Liver (tissue), 9 donors: Measurements from ENCODE around the gene ZNF723. TPM values are rescaled to one million over a fixed set of nuclear protein-coding genes. Genes with fewer than 3 reads are reported as not detected.
A peak's percentile ranks its signal among the peaks of the same experiment; 100 is the strongest.
"Not testable (repeated sequence)": the region's sequence is repeated elsewhere in the genome, so short reads cannot be mapped to it uniquely, and the experiment has no call there.

Experiments used
- DNase-seq: peaks from one replicate; pipeline ENCODE4 v3.0.0-alpha.2; 2017; ENCODE audit warnings: low spot score
- H3K27ac ChIP-seq, 2 donors: one replicate each; pipeline ENCODE4 v1.7.0; 2013; ENCODE audit warnings: inconsistent platforms in 2 of 2, low read length in 2 of 2, control low read depth in 1 of 2, low read depth in 1 of 2, mild to moderate bottlenecking in 1 of 2
- H3K27me3 ChIP-seq, 4 donors: one replicate each; pipeline versions ENCODE4 v1.6.1 to v1.7.0; 2013; ENCODE audit warnings: low read length in 3 of 4, inconsistent platforms in 1 of 4, mild to moderate bottlenecking in 1 of 4, moderate library complexity in 1 of 4; ENCODE audit not compliant: control insufficient read depth in 4 of 4, insufficient read depth in 4 of 4
- H3K36me3 ChIP-seq, 4 donors: one replicate each; pipeline versions ENCODE4 v1.6.1 to v1.7.0; 2013; ENCODE audit warnings: low read length in 3 of 4, mild to moderate bottlenecking in 3 of 4, low read depth in 1 of 4, moderate library complexity in 1 of 4; ENCODE audit not compliant: control insufficient read depth in 4 of 4, insufficient read depth in 3 of 4
- H3K4me1 ChIP-seq, 4 donors: one replicate each; pipeline versions ENCODE4 v1.6.1 to v1.7.0; 2013; ENCODE audit warnings: low read length in 3 of 4, mild to moderate bottlenecking in 3 of 4, moderate library complexity in 1 of 4; ENCODE audit not compliant: control insufficient read depth in 4 of 4, insufficient read depth in 4 of 4
- H3K4me3 ChIP-seq, 3 donors: one replicate each; pipeline versions ENCODE4 v1.6.1 to v1.7.0; 2013; ENCODE audit warnings: low read length in 3 of 3, control low read depth in 1 of 3, low read depth in 1 of 3, mild to moderate bottlenecking in 1 of 3
- H3K9ac ChIP-seq, 2 donors: one replicate each; pipeline ENCODE4 v1.7.0; 2013; ENCODE audit warnings: low read length in 2 of 2, mild to moderate bottlenecking in 2 of 2, moderate library complexity in 2 of 2, control low read depth in 1 of 2, low read depth in 1 of 2
- H3K9me3 ChIP-seq, 4 donors: one replicate each; pipeline versions ENCODE4 v1.6.1 to v1.7.0; 2013; ENCODE audit warnings: low read length in 3 of 4; ENCODE audit not compliant: control insufficient read depth in 4 of 4
- GABPA ChIP-seq, 2 donors: IDR thresholded peaks in 1 of 2; conservative IDR thresholded peaks in 1 of 2; 2 replicates each; pipeline ENCODE4 v1.6.1; 2016; ENCODE audit warnings: antibody characterized with exemption in 2 of 2, mild to moderate bottlenecking in 1 of 2, moderate library complexity in 1 of 2
- HNF4A ChIP-seq, 2 donors: conservative IDR thresholded peaks; 2 replicates each; pipeline ENCODE4 v1.6.1; 2016; ENCODE audit warnings: antibody characterized with exemption in 2 of 2, mild to moderate bottlenecking in 2 of 2
- HNF4G ChIP-seq: IDR thresholded peaks from 2 replicates; pipeline ENCODE4 v1.6.1; 2016; ENCODE audit warnings: antibody characterized with exemption
- JUND ChIP-seq, 2 donors: IDR thresholded peaks; 2 replicates each; pipeline ENCODE4 v1.6.1; 2016; ENCODE audit warnings: antibody characterized with exemption in 2 of 2
- NR2F2 ChIP-seq: IDR thresholded peaks from 2 replicates; pipeline ENCODE4 v1.6.1; 2016; ENCODE audit warnings: antibody characterized with exemption
- RAD21 ChIP-seq, 2 donors: IDR thresholded peaks; 2 replicates each; pipeline ENCODE4 v1.6.1; 2016; ENCODE audit warnings: antibody characterized with exemption in 2 of 2, mild to moderate bottlenecking in 2 of 2
- RXRA ChIP-seq, 2 donors: IDR thresholded peaks; 2 replicates each; pipeline ENCODE4 v1.6.1; 2017 to 2018; ENCODE audit warnings: antibody characterized with exemption in 2 of 2, mild to moderate bottlenecking in 1 of 2
- YY1 ChIP-seq: IDR thresholded peaks from 2 replicates; pipeline ENCODE4 v1.6.1; 2016; ENCODE audit warnings: antibody characterized with exemption, mild to moderate bottlenecking
- WGBS: extraction: QIAGEN DNeasy Blood & Tissue Kit; methylation state at CpG from one replicate; pipeline ENCODE4 v1.1.7; 2013; 5-methylcytosine and 5-hydroxymethylcytosine counted together
- polyA plus RNA-seq, 2 donors: library from polyadenylated mRNA; stranded (reverse) in 1 of 2; unstranded in 1 of 2; fragments of 200-250 nt in 1 of 2; fragments of >200 nt in 1 of 2; fragmentation: Nextera tagmentation in 1 of 2; extraction: Ambion mirVana in 1 of 2; gene quantifications; one replicate each; pipeline versions ENCODE4 v1.2.1 to v1.2.3, GENCODE V29; 2013 to 2015
- total RNA-seq, 2 donors: library from RNA; depleted of rRNA; stranded (reverse); fragments of >200 nt; gene quantifications; one replicate each; pipeline ENCODE4 v1.2.3, GENCODE V29; 2014
- TF ChIP-seq, protein P1 (sequence below): IDR thresholded peaks from 2 replicates; pipeline ENCODE4 v1.6.1; 2016; ENCODE audit warnings: antibody characterized with exemption
- TF ChIP-seq, protein P2 (sequence below): fragments of 150-350 bp; IDR thresholded peaks from 2 replicates; pipeline ENCODE4 v1.5.1; 2017; ENCODE audit warnings: improper control_type of control experiment, low read depth, low read length; ENCODE audit not compliant: missing input control
- TF ChIP-seq, protein P3 (sequence below): IDR thresholded peaks from 2 replicates; pipeline ENCODE4 v1.6.1; 2016; ENCODE audit warnings: antibody characterized with exemption, mild to moderate bottlenecking
- TF ChIP-seq, protein P4 (sequence below): IDR thresholded peaks from 2 replicates; pipeline ENCODE4 v1.6.1; 2016; ENCODE audit warnings: antibody characterized with exemption
- TF ChIP-seq, protein P5 (sequence below): IDR thresholded peaks from 2 replicates; pipeline ENCODE4 v1.6.1; 2016; ENCODE audit warnings: antibody characterized with exemption
- donor health status: healthy.
- donor health status: healthy.
- donor health status: healthy.
- donor health status: healthy.
- donor health status: healthy.

Gene ZNF723
- total and polyA plus RNA-seq, 4 donors, result 0.05 to 0.08 TPM; not detected in 2

DNA sequence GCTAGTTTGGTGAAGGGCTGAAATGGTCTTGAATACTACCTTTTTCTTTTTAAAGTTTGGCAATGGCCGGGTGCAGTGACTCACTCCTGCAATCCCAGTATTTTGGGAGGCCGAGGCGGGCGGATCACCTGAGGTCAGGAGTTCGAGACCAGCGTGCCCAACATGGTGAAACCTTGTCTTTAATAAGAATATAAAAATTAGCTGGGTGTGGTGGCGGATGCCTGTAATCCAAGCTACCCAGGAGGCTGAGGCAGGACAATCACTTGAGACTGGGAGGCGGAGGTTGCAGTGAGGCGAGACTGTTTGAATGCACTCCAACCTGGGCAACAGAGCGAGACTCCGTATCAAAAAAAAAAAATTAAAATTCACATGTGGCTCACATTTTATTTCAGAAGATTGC is 880 bp upstream of the ZNF723 start:
- Histone ChIP-seq H3K27ac (no peak overlapping the region), H3K27me3 (no peaks in the 10 kb centered on the region), H3K4me1 (no peaks in the 10 kb centered on the region), H3K9ac (no peak overlapping the region), H3K4me3 (no peak overlapping the region), H3K9me3 (peaks cover 0 to 19% (median 12%) of the 10 kb centered on the region in 4 donors), H3K36me3 (no peaks in the 10 kb centered on the region)
- TF ChIP-seq HNF4A (conservative IDR thresholded peaks at IDR 0.05) (no peak), YY1 (no peak), RAD21 (IDR thresholded peaks at IDR 0.05) (no peak), GABPA (IDR thresholded peaks at IDR 0.05 in 1 of 2, conservative IDR thresholded peaks at IDR 0.05 in 1 of 2) (no peak), HNF4G (no peak)
- TF ChIP-seq, protein P1, sequence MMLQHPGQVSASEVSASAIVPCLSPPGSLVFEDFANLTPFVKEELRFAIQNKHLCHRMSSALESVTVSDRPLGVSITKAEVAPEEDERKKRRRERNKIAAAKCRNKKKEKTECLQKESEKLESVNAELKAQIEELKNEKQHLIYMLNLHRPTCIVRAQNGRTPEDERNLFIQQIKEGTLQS, result no peak
- TF ChIP-seq, protein P2, sequence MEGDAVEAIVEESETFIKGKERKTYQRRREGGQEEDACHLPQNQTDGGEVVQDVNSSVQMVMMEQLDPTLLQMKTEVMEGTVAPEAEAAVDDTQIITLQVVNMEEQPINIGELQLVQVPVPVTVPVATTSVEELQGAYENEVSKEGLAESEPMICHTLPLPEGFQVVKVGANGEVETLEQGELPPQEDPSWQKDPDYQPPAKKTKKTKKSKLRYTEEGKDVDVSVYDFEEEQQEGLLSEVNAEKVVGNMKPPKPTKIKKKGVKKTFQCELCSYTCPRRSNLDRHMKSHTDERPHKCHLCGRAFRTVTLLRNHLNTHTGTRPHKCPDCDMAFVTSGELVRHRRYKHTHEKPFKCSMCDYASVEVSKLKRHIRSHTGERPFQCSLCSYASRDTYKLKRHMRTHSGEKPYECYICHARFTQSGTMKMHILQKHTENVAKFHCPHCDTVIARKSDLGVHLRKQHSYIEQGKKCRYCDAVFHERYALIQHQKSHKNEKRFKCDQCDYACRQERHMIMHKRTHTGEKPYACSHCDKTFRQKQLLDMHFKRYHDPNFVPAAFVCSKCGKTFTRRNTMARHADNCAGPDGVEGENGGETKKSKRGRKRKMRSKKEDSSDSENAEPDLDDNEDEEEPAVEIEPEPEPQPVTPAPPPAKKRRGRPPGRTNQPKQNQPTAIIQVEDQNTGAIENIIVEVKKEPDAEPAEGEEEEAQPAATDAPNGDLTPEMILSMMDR, result no peak
- TF ChIP-seq, protein P3, sequence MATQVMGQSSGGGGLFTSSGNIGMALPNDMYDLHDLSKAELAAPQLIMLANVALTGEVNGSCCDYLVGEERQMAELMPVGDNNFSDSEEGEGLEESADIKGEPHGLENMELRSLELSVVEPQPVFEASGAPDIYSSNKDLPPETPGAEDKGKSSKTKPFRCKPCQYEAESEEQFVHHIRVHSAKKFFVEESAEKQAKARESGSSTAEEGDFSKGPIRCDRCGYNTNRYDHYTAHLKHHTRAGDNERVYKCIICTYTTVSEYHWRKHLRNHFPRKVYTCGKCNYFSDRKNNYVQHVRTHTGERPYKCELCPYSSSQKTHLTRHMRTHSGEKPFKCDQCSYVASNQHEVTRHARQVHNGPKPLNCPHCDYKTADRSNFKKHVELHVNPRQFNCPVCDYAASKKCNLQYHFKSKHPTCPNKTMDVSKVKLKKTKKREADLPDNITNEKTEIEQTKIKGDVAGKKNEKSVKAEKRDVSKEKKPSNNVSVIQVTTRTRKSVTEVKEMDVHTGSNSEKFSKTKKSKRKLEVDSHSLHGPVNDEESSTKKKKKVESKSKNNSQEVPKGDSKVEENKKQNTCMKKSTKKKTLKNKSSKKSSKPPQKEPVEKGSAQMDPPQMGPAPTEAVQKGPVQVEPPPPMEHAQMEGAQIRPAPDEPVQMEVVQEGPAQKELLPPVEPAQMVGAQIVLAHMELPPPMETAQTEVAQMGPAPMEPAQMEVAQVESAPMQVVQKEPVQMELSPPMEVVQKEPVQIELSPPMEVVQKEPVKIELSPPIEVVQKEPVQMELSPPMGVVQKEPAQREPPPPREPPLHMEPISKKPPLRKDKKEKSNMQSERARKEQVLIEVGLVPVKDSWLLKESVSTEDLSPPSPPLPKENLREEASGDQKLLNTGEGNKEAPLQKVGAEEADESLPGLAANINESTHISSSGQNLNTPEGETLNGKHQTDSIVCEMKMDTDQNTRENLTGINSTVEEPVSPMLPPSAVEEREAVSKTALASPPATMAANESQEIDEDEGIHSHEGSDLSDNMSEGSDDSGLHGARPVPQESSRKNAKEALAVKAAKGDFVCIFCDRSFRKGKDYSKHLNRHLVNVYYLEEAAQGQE, result no peak
- 93% methylated on average over 11 of the region's 11 CpGs for WGBS
- no peak for DNase-seq

DNA sequence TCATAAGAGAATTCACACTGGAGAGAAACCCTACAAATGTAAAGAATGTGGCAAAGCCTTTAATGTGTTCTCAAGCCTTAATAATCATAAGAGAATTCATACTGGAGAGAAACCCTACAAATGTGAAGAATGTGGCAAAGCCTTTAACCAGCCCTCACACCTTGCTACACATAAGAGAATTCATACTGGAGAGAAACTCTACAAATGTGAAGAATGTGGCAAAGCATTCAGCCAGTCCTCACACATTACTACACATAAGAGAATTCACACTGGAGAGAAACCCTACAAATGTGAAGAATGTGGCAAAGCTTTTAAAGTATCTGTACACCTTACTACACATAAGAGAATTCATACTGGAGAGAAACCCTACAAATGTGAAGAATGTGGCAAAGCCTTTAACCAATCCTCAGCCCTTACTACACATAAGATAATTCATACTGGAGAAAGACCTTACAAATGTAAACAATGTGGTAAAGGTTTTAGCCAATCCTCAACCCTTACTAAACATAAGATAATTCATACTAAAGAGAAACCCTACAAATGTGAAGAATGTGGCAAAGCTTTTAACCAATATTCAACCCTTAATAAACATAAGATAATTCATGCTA is 25.7 kb downstream of the ZNF723 start:
- not testable (repeated sequence) for H3K36me3 ChIP-seq, DNase-seq, H3K9ac ChIP-seq, H3K27ac ChIP-seq, H3K4me1 ChIP-seq, H3K27me3 ChIP-seq
- Histone ChIP-seq H3K4me3 (peak overlapping the region in 1 of 3 donors; percentile 23), H3K9me3 (peaks cover 21 to 56% (median 32%) of the 10 kb centered on the region in 4 donors)

DNA sequence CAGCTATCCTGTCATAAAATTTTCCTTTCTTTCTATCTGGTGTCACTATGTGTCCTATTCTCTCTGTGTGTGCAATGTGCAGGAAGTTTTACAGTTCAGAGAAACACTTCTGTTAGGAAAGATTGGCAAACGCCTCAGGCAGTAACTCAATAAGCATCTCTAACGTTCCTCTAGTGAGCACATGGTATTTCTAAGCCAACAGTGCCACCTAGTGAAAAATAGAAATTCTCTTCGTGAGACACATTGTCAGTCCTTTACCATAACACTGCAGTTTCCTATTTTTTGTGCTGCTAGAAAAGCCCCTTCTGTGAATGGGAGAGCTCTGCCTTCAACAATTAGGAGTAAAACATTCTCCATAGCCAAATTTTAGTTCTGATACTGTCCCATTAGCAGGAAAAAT is 50.7 kb downstream of the ZNF723 start:
- H3K9me3 ChIP-seq, result peaks cover 0 to 2% (median under 1%) of the 10 kb centered on the region in 4 donors
- 4% methylated on average over 3 of the region's 3 CpGs for WGBS
- H3K27ac ChIP-seq, result no peak overlapping the region
- H3K36me3 ChIP-seq, result no peaks in the 10 kb centered on the region
- no peaks in the 10 kb centered on the region for H3K4me1 ChIP-seq
- no peak for DNase-seq
- no peaks in the 10 kb centered on the region for H3K27me3 ChIP-seq
- no peak overlapping the region for H3K4me3 ChIP-seq
- H3K9ac ChIP-seq, result no peak overlapping the region
- TF ChIP-seq RXRA (IDR thresholded peaks at IDR 0.05) (no peak), JUND (IDR thresholded peaks at IDR 0.05) (no peak), NR2F2 (no peak), RAD21 (IDR thresholded peaks at IDR 0.05) (peak; percentile 78 to 82)
- TF ChIP-seq, protein P2, result peak; percentile 54
- TF ChIP-seq, protein P4, sequence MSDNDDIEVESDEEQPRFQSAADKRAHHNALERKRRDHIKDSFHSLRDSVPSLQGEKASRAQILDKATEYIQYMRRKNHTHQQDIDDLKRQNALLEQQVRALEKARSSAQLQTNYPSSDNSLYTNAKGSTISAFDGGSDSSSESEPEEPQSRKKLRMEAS, result no peak
- TF ChIP-seq, protein P5, sequence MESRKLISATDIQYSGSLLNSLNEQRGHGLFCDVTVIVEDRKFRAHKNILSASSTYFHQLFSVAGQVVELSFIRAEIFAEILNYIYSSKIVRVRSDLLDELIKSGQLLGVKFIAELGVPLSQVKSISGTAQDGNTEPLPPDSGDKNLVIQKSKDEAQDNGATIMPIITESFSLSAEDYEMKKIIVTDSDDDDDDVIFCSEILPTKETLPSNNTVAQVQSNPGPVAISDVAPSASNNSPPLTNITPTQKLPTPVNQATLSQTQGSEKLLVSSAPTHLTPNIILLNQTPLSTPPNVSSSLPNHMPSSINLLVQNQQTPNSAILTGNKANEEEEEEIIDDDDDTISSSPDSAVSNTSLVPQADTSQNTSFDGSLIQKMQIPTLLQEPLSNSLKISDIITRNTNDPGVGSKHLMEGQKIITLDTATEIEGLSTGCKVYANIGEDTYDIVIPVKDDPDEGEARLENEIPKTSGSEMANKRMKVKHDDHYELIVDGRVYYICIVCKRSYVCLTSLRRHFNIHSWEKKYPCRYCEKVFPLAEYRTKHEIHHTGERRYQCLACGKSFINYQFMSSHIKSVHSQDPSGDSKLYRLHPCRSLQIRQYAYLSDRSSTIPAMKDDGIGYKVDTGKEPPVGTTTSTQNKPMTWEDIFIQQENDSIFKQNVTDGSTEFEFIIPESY, result no peak
